NCI-H1105 treated with DMSO at 0.1 percent for 48 hours (cell line): Measurements from ENCODE around the gene RPL12.
A peak's percentile ranks its signal among the peaks of the same experiment; 100 is the strongest.

Experiments
- DNase-seq: peaks from one replicate; lab custom pipeline; 2025; lab: John Stamatoyannopoulos, UW

The RPL12 gene

GRCh38 chr9:127450830-127451607, at the start of gene RPL12, which contains the start of gene LRSAM1:
Gene RPL12 (minus strand): TSS chr9:127451406. CDS start chr9:127451317, 89 bp downstream.
Gene LRSAM1 (plus strand): TSS chr9:127451510. CDS start chr9:127454528, 3,018 bp downstream.
- peak; percentile 82 for DNase-seq

GRCh38 chr9:127500862-127501261, 49.7 kb upstream of the RPL12 start:
- no peak for DNase-seq

DNA sequence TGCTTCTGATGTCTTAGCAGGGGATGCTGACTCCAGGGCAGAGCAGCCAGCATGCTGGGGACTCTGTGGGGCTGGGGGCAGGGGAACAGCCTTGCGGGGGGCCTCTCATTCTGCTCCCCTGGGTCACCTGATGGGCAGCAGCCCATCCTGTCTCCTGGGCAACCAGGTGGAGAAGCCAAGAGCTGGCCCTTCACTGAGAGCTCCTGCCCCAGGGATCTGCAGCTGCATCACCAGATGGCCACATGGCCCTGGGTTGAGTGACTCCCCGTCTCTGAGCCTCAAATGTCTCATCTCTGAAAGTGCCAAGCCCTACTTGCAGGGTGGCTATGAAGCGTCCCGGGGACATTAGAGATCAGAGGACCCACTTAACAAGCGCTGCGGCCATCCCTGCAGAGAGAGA, 49.2 kb upstream of the RPL12 start:
- no peak for DNase-seq

DNA sequence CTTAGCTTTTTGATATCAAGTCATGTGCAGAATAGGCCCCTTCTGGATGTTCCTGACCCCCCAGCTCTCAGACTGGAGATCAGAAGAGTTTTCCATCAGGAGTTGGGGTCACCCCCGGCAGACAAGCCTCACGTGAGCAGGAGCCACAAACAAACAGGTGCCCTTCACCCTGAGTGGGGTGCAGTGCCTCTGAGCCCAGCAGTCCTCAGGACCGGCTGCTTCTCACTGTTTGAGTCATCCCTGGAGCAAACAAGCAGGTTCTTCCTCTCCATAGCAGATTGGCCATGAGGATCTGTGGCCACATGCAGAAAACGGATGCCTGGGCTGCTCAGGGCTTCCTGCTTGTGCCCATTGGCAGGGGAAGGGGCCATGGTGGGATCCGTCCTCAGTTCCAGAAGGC, 47.1 kb upstream of the RPL12 start:
- DNase-seq, result no peak

- DNase-seq, result no peak
These were observed 46.6 kb upstream of the RPL12 start for GRCh38 chr9:127497656-127498290.

- DNase-seq, result no peak
These were observed 45.8 kb upstream of the RPL12 start for GRCh38 chr9:127496974-127497373.

DNA sequence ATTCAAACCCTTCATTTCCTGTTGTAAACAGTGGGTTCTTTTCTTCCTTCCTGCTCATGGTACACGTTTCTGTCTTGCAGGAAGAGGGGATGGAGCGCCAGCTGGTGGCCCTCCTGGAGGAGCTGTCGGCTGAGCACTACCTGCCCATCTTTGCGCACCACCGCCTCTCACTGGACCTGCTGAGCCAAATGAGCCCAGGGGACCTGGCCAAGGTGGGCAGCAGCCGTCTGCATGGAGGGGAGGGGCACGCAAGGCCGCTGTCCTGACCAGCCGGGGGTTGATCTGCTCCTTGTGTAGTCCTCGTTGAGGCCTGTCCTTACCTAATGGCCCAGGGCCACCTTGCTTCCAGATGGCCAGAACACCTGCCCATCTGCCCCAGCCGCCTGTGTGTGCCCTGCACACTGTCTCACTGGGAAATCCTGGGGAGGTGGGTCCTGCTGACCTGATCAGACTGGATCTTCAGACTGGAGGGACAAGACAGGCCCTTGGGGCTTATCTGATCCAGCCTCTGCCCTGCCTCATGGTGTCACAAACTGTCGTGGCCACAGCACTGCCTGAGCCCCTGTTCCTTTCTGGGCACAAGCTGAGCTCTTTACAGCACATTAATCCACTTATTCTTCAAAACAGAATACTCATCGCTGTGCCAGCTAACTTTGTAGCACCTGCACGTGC, 44.8 kb upstream of the RPL12 start:
- DNase-seq, result no peak

- DNase-seq, result no peak
These were observed 43.1 kb upstream of the RPL12 start for GRCh38 chr9:127494304-127494702.

GRCh38 chr9:127493592-127494303, 42.5 kb upstream of the RPL12 start:
- DNase-seq, result no peak

- DNase-seq, result no peak
These were observed 41.4 kb upstream of the RPL12 start for GRCh38 chr9:127492616-127493015.

- no peak for DNase-seq
These were observed 40.3 kb upstream of the RPL12 start for GRCh38 chr9:127491516-127491915.

DNA sequence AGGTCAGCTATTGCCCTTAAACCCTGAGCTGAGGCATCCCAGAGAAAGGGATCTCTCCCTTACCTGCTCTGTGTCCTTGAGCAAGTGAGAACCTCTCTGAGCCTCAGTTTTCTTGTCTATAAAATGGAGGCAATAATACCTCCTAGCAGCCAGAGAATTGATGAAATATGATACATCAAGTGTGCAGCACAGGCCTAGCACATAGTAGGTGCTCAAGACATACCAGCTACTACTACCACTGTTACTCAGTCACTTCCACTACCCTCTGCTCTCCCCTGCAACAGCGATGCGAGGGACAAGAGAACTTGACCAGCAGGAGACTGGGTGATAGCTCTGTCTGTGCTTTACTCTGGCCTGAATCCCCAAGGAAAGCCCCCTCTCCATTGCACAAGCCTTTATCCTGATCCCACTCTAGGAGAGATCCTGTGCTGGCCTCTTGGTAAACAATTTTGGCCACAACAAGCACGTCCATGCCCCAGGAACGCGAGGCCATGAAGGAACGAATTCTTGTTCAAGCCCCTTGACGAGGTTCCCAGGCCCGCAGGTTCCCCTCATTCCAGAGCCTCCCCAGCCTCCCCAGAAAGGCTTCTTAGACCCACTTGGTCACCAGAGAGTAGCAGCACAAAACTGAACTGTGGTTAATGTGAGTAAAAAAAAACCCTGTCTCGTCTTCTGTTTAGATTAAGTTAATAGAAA, 39.5 kb upstream of the RPL12 start:
- DNase-seq, result no peak

- no peak for DNase-seq
These were observed 38.4 kb upstream of the RPL12 start for GRCh38 chr9:127489471-127490115.

GRCh38 chr9:127488946-127489345, 37.7 kb upstream of the RPL12 start:
- DNase-seq, result no peak

DNA sequence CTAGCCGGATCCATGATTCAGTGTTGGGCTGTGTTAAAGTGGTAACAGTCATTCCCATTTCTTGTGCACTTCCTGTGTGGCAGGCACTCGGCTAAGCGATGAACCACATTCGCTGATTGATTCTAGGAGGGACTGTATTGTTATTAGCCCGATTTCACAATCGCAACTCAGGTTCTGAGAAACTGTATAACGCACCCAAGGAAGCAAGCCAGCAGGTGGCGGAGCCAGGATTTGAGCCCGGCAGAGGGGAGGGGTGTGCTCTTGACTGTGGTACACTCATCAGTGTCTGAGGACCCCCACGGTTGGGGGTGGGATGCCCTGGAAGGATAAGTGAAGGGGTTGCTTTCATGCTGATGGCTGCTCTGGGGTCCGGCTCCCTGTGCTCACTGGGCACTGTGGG, 34.8 kb upstream of the RPL12 start:
- DNase-seq, result no peak

DNA sequence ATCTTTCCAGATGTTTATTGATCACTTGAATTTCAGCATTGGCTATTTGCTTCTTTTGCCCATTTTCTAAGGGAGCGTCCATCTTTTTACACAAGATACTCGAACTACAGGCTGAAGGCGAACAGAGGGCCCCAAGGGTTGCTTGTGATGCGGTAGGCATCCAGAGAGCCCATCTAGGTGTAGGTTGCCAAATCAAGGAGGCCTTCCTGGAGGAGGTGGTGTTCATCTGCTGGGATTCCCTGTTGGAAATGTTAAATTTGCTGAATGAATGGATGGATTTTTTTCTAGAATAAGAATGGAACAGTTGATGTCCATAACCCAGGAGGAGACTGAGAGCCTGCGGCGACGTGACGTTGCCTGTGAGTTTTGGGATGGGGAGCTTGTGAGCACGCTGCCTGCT, 31.5 kb upstream of the RPL12 start:
- DNase-seq, result no peak

DNA sequence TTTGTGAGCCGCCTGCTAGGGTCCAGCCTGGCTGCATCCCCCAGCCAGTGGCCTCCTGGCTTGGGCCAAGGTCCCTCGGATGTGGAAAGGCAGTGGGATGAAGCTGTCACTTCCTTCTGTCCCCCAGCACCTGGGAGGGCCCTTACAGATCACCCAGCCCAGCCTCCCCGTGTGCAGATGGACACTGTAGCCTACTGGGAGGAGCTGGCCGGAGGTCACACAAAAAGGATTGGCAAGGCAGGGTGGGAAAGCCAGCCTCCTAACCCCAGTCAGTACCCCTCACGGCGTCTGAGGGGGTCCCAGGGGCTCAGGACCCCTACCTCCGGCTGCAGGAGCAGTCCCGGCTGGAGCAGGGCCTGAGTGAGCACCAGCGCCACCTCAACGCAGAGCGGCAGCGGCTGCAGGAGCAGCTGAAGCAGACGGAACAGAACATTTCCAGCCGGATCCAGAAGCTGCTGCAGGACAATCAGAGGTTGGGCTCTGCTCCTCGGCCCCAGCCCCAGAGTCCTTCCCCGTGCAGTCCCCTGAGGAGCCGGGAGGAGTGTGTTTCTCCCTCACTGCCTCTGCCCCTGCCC, 28.4 kb upstream of the RPL12 start:
- no peak for DNase-seq

DNA sequence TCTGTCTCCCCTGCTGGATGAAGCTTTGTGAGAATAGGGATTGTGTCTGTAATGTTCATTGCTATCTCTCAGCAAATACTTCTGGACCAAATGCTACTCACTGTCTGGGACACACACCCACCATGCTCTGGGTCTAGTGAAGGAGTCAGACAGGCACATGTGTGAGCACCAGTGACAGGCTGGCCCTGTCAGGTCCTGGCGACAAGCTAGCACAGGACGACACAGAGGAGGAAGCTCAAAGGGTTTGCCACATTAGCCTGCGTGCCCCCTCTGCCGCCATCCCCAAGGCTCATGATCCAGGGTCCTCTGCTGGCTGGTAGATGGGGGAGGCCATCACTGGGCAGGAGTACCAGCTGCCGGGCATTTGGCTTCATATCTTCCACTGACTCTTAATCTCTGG, 23.4 kb upstream of the RPL12 start:
- no peak for DNase-seq

DNA sequence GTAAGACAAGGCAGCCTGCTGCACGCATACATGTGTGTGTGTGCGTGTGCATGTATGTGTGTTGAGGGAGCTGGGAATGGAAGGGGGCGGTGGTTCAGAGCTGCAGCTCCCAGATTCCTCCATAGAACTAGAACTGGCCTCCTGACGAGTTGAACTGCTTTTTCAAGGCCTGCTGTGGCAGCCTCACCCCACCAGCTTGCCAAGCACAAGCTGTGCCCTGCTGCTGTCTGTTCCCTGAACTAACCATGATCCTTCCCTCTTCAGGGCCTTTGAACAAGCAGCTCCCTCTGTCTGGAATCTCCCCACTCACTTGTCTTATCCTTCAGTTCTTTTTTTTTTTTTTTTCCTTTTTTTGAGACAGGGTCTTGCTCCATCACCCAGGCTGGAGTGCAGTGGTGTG, 22.7 kb upstream of the RPL12 start:
- no peak for DNase-seq

GRCh38 chr9:127473501-127473900, 22.3 kb upstream of the RPL12 start:
- no peak for DNase-seq

- no peak for DNase-seq
These were observed 19.5 kb upstream of the RPL12 start for GRCh38 chr9:127470662-127471061.
